Measurements from ENCODE around the gene DENND6B. TPM values are rescaled to one million over a fixed set of nuclear protein-coding genes. Genes with fewer than 3 reads are reported as not detected.

The DENND6B gene
- total and polyA plus RNA-seq, 2 of the 13 experiments (the other 11 are each of a cell fraction or from before 2014, with no cell fraction given), result 0.95 to 3.8 TPM

GRCh38 chr22:50312371-50312770 lies 14.4 kb downstream of the DENND6B start:
- no TSS peak for BruUV-seq (replicated peaks)
- TF ChIP-seq BCLAF1 (IDR thresholded peaks at IDR 0.05) (no peak), ZBTB3 (CRISPR knock-in tag; IDR thresholded peaks at IDR 0.05; ENCODE audit: borderline replicate concordance, low read depth) (no peak), REL (CRISPR knock-in tag; conservative IDR thresholded peaks at IDR 0.05) (no peak)
- peaks cover 80% of the 10 kb centered on the region for H3K4me1 ChIP-seq (ENCODE audit: insufficient read depth, low read length)
- H3K27me3 ChIP-seq (ENCODE audit: control insufficient read depth in 1 of 2, insufficient read depth in 2 of 2, low read length in 2 of 2), result no peaks in the 10 kb centered on the region; a peak in 2 of 5 replicates
- POLR2A ChIA-PET, result interaction anchor here (0.7 to 1.5 kb wide), 2 partner anchors 8 to 18 kb away, joined by 3 read pairs; no protein-coding TSS in a partner anchor
- no peaks in the 10 kb centered on the region for H3K9me3 ChIP-seq (ENCODE audit: low read length)
- no peak overlapping the region for H3K4me2 ChIP-seq (ENCODE audit: low read depth, low read length)
- 95% methylated on average over 12 of the region's 12 CpGs for WGBS (ENCODE audit: low lambda C conversion rate)
- H3K79me2 ChIP-seq (ENCODE audit: insufficient read depth, low read length), result no peaks in the 10 kb centered on the region
- no peaks in the 10 kb centered on the region for H4K20me1 ChIP-seq (ENCODE audit: insufficient read depth, low read length)
- H3K9ac ChIP-seq (ENCODE audit: insufficient read depth, low read depth, low read length), result no peak overlapping the region
- DNase-seq (ENCODE audit: low spot score), result no peak
- no peak for FAIRE-seq
- no peak overlapping the region for H3K4me3 ChIP-seq (replicated peaks in 1 of 3; ENCODE audit: insufficient read depth in 1 of 3, low read depth in 2 of 3, low read length in 3 of 3)
- no peaks in the 10 kb centered on the region for H3K36me3 ChIP-seq (replicated peaks in 1 of 2; ENCODE audit: control insufficient read depth in 1 of 2, insufficient read depth in 2 of 2, low read length in 2 of 2)
- H3K27ac ChIP-seq (ENCODE audit: extremely low read length, insufficient read depth, low read length), result no peak overlapping the region
- in situ Hi-C loops (cut with HindIII; ENCODE audit: extremely low pct_ligation_motif_present, low pct_unique_long_range_greater_than_20kb) (no loop called here), intact Hi-C loops (cut with micrococcal nuclease; ENCODE audit: unreplicated experiment) (no loop called here)
- CTCF ChIA-PET (ENCODE audit: low intra/inter-chr PET ratio, low total read pairs), result no interaction called here
- ATAC-seq, result no peak
- no peak overlapping the region for H2AFZ ChIP-seq (ENCODE audit: low read length)

- H2AFZ ChIP-seq (ENCODE audit: low read length), result no peak overlapping the region
- in situ Hi-C loops (cut with HindIII; ENCODE audit: extremely low pct_ligation_motif_present, low pct_unique_long_range_greater_than_20kb), result no loop called here
- intact Hi-C loops (cut with micrococcal nuclease; ENCODE audit: unreplicated experiment), result no loop called here
- H3K9me3 ChIP-seq (ENCODE audit: low read length), result no peaks in the 10 kb centered on the region
- H3K4me2 ChIP-seq (ENCODE audit: low read depth, low read length), result peak overlapping the region; percentile 81
- H4K20me1 ChIP-seq (ENCODE audit: insufficient read depth, low read length), result no peaks in the 10 kb centered on the region
- H3K79me2 ChIP-seq (ENCODE audit: insufficient read depth, low read length), result peaks cover 2% of the 10 kb centered on the region
- no TSS peak for BruUV-seq (replicated peaks)
- ATAC-seq (no peak), FAIRE-seq (no peak), DNase-seq (ENCODE audit: low spot score) (no peak)
- H3K9ac ChIP-seq (ENCODE audit: insufficient read depth, low read depth, low read length), result peak overlapping the region; percentile 42
- H3K27ac ChIP-seq (ENCODE audit: extremely low read length, insufficient read depth, low read length), result peak overlapping the region; percentile 41
- 51% methylated on average over 8 of the region's 23 CpGs for WGBS (ENCODE audit: low lambda C conversion rate)
- H3K27me3 ChIP-seq (ENCODE audit: control insufficient read depth in 1 of 2, insufficient read depth in 2 of 2, low read length in 2 of 2), result no peaks in the 10 kb centered on the region; a peak in 2 of 5 replicates
- H3K36me3 ChIP-seq (replicated peaks in 1 of 2; ENCODE audit: control insufficient read depth in 1 of 2, insufficient read depth in 2 of 2, low read length in 2 of 2), result no peaks in the 10 kb centered on the region
- CTCF ChIA-PET (ENCODE audit: low intra/inter-chr PET ratio, low total read pairs), result no interaction called here
- POLR2A ChIA-PET, result interaction anchor here (0.7 to 3.8 kb wide), 4 partner anchors 9 to 18 kb away, joined by 3 to 27 read pairs (median 3); no protein-coding TSS in a partner anchor
- peaks cover 80% of the 10 kb centered on the region for H3K4me1 ChIP-seq (ENCODE audit: insufficient read depth, low read length)
- H3K4me3 ChIP-seq (replicated peaks in 1 of 3; ENCODE audit: insufficient read depth in 1 of 3, low read depth in 2 of 3, low read length in 3 of 3), result peak overlapping the region in 2 of 3 experiments; percentile 20 to 69; a peak in 5 of 6 replicates
- no peak for TF ChIP-seq KAT7 (CRISPR knock-in tag; IDR thresholded peaks at IDR 0.05; ENCODE audit: borderline replicate concordance)
- TF ChIP-seq NR3C1 (CRISPR knock-in tag; IDR thresholded peaks at IDR 0.05), result no peak
- no peak for TF ChIP-seq ZFP37 (CRISPR knock-in tag; IDR thresholded peaks at IDR 0.05; ENCODE audit: borderline replicate concordance)
- no peak for TF ChIP-seq ZNF501 (CRISPR knock-in tag; IDR thresholded peaks at IDR 0.05)
- 0 out of 2 replicates have a peak, but pooled peaks have one; percentile 8 for TF ChIP-seq ZNF274 (CRISPR knock-in tag; IDR thresholded peaks at IDR 0.05)
- TF ChIP-seq JUN (CRISPR knock-in tag; IDR thresholded peaks at IDR 0.05), result no peak
- no peak for TF ChIP-seq ZNF234 (CRISPR knock-in tag; conservative IDR thresholded peaks at IDR 0.05)
- no peak for TF ChIP-seq ZZZ3 (CRISPR knock-in tag; IDR thresholded peaks at IDR 0.05; ENCODE audit: borderline replicate concordance)
Observed at GRCh38 chr22:50311606-50312351, 15.0 kb downstream of the DENND6B start.

Data from HepG2 (cell line).